Nucleus accumbens (tissue), 56 donors: ENCODE data around the gene IQGAP2.
A peak's percentile ranks its signal among the peaks of the same experiment; 100 is the strongest.
"Not testable (repeated sequence)": the region's sequence is repeated elsewhere in the genome, so short reads cannot be mapped to it uniquely, and the experiment has no call there.

ENCODE experiments used
- DNase-seq, 56 donors: peaks; one replicate each; lab custom pipeline; 2025; lab: John Stamatoyannopoulos, UW

IQGAP2 gene

GRCh38 chr5:76402886-76403765 lies at the start of gene IQGAP2:
IQGAP2 (plus strand) TSS chr5:76403285; CDS start chr5:76403546, 261 bp downstream.
- peak in 35 of 56 donors; percentile 1 to 59 (median 16) for DNase-seq

- no peak for DNase-seq
These were observed 46.2 kb upstream of the IQGAP2 start for GRCh38 chr5:76356887-76357286.

- DNase-seq: no peak
These were observed 39.5 kb upstream of the IQGAP2 start for GRCh38 chr5:76363352-76364225.

- DNase-seq: no peak
These were observed 38.9 kb upstream of the IQGAP2 start for GRCh38 chr5:76364226-76364589.

GRCh38 chr5:76365561-76365960 lies 37.5 kb upstream of the IQGAP2 start:
- no peak for DNase-seq

- no peak for DNase-seq
These were observed 36.5 kb upstream of the IQGAP2 start for GRCh38 chr5:76366596-76366995.

GRCh38 chr5:76367623-76368371 lies 35.3 kb upstream of the IQGAP2 start:
- no peak for DNase-seq

- no peak for DNase-seq
These were observed 34.1 kb upstream of the IQGAP2 start for GRCh38 chr5:76368941-76369340.

- not testable (repeated sequence) for DNase-seq
These were observed 33.4 kb upstream of the IQGAP2 start for GRCh38 chr5:76369668-76370067.

- no peak for DNase-seq
These were observed 31.1 kb upstream of the IQGAP2 start for GRCh38 chr5:76371960-76372322.

GRCh38 chr5:76372323-76373054 lies 30.6 kb upstream of the IQGAP2 start:
- DNase-seq: peak in 11 of 56 donors; percentile 1 to 13 (median 2)

- DNase-seq: no peak
These were observed 26.8 kb upstream of the IQGAP2 start for GRCh38 chr5:76376148-76376865.

GRCh38 chr5:76376866-76377230 lies 26.2 kb upstream of the IQGAP2 start:
- DNase-seq: no peak

GRCh38 chr5:76378355-76378754 lies 24.7 kb upstream of the IQGAP2 start:
- no peak for DNase-seq

- no peak for DNase-seq
These were observed 23.8 kb upstream of the IQGAP2 start for GRCh38 chr5:76379316-76379715.

GRCh38 chr5:76379855-76380254 lies 23.2 kb upstream of the IQGAP2 start:
- DNase-seq: no peak

- no peak for DNase-seq
These were observed 22.6 kb upstream of the IQGAP2 start for GRCh38 chr5:76380346-76381066.

- no peak for DNase-seq
These were observed 19.8 kb upstream of the IQGAP2 start for GRCh38 chr5:76383126-76383832.
